ENCODE results near the gene PLEKHJ1. TPM values are rescaled to one million over a fixed set of nuclear protein-coding genes. Genes with fewer than 3 reads are reported as not detected.

PLEKHJ1 gene
- total and polyA plus RNA-seq, 2 of the 13 experiments (the other 11 are each of a cell fraction or from before 2014, with no cell fraction given) = 70.5 to 130 TPM

DNA sequence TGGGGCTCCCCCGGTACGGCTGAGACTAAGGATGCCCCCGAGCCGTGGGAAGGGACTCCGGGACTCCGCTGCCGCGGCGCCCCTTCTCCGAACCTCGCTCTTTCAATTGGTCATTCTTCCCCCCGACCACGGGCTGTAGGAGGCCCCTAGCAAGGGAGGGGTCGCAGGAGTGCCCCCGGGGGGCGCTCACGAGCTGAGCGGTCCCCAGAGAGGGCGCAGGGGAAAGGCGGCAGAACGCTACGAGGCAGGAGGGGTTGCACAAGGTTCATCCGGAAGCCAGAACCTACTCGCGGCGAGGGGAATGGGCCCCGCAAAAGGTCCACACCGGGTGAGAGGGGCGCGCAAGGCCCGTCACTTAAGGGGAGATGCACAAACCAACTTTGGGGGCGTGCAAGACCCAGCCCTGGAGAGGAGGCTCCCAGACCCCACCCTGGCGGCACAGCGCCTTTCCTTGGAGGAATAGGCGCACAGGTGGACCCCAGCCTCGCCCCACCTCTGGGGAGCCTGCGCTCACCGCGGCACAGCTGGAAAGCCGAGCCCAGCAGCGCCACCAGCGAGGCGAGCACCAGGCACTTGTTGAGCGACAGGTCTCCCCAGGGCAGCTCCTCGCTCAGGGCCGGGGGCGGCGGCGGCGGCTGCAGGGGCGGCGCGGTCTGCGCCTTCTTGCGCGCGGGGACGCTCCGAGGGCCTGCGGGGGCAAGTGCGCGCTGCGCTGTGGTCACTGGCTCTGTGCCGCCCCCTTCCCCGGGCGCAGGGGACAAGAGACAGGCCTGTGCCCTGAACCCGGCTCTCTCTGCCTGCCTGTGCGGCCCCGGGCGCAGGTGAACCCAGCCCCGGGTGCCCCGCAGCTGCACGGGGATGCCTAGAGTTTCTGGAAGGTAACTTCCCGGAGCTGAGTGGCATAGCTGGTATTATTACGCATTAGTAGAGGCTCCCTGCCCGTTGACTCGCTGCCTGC, 17.3 kb upstream of the PLEKHJ1 start (continued):
- TF ChIP-seq, protein P1, sequence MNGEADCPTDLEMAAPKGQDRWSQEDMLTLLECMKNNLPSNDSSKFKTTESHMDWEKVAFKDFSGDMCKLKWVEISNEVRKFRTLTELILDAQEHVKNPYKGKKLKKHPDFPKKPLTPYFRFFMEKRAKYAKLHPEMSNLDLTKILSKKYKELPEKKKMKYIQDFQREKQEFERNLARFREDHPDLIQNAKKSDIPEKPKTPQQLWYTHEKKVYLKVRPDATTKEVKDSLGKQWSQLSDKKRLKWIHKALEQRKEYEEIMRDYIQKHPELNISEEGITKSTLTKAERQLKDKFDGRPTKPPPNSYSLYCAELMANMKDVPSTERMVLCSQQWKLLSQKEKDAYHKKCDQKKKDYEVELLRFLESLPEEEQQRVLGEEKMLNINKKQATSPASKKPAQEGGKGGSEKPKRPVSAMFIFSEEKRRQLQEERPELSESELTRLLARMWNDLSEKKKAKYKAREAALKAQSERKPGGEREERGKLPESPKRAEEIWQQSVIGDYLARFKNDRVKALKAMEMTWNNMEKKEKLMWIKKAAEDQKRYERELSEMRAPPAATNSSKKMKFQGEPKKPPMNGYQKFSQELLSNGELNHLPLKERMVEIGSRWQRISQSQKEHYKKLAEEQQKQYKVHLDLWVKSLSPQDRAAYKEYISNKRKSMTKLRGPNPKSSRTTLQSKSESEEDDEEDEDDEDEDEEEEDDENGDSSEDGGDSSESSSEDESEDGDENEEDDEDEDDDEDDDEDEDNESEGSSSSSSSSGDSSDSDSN (CRISPR knock-in tag; IDR thresholded peaks at IDR 0.05) = peak; percentile 40; the same call in 1 of the 2 replicates
- TF ChIP-seq, protein P2, sequence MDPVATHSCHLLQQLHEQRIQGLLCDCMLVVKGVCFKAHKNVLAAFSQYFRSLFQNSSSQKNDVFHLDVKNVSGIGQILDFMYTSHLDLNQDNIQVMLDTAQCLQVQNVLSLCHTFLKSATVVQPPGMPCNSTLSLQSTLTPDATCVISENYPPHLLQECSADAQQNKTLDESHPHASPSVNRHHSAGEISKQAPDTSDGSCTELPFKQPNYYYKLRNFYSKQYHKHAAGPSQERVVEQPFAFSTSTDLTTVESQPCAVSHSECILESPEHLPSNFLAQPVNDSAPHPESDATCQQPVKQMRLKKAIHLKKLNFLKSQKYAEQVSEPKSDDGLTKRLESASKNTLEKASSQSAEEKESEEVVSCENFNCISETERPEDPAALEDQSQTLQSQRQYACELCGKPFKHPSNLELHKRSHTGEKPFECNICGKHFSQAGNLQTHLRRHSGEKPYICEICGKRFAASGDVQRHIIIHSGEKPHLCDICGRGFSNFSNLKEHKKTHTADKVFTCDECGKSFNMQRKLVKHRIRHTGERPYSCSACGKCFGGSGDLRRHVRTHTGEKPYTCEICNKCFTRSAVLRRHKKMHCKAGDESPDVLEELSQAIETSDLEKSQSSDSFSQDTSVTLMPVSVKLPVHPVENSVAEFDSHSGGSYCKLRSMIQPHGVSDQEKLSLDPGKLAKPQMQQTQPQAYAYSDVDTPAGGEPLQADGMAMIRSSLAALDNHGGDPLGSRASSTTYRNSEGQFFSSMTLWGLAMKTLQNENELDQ (CRISPR knock-in tag; IDR thresholded peaks at IDR 0.05; ENCODE audit: borderline replicate concordance) = no peak
- TF ChIP-seq MEIS2 (CRISPR knock-in tag; IDR thresholded peaks at IDR 0.05) (no peak), IKZF5 (CRISPR knock-in tag; IDR thresholded peaks at IDR 0.05) (0 out of 2 replicates have a peak, but pooled peaks have one; percentile 25), ZNF317 (CRISPR knock-in tag; IDR thresholded peaks at IDR 0.05) (0 out of 2 replicates have a peak, but pooled peaks have one; percentile 52), ZNF205 (CRISPR knock-in tag; IDR thresholded peaks at IDR 0.05) (peak; percentile 95), CBX5 (CRISPR knock-in tag; IDR thresholded peaks at IDR 0.05; ENCODE audit: borderline replicate concordance) (peak; percentile 35; the same call in 1 of the 2 replicates), ATF7-NPFF (CRISPR knock-in tag; IDR thresholded peaks at IDR 0.05; ENCODE audit: low read depth) (peak; percentile 66; the same call in 1 of the 2 replicates), GATAD2A (CRISPR knock-in tag; IDR thresholded peaks at IDR 0.05) (peak; percentile 52; the same call in 1 of the 2 replicates), ZNF280D (CRISPR knock-in tag; IDR thresholded peaks at IDR 0.05) (no peak), NFKB2 (CRISPR knock-in tag; IDR thresholded peaks at IDR 0.05; ENCODE audit: borderline replicate concordance) (peak; percentile 42; the same call in 1 of the 2 replicates), ZNF33A (CRISPR knock-in tag; IDR thresholded peaks at IDR 0.05; ENCODE audit: borderline replicate concordance) (no peak), EEA1 (CRISPR knock-in tag; IDR thresholded peaks at IDR 0.05; ENCODE audit: borderline replicate concordance) (no peak)
- TF ChIP-seq, protein P3, sequence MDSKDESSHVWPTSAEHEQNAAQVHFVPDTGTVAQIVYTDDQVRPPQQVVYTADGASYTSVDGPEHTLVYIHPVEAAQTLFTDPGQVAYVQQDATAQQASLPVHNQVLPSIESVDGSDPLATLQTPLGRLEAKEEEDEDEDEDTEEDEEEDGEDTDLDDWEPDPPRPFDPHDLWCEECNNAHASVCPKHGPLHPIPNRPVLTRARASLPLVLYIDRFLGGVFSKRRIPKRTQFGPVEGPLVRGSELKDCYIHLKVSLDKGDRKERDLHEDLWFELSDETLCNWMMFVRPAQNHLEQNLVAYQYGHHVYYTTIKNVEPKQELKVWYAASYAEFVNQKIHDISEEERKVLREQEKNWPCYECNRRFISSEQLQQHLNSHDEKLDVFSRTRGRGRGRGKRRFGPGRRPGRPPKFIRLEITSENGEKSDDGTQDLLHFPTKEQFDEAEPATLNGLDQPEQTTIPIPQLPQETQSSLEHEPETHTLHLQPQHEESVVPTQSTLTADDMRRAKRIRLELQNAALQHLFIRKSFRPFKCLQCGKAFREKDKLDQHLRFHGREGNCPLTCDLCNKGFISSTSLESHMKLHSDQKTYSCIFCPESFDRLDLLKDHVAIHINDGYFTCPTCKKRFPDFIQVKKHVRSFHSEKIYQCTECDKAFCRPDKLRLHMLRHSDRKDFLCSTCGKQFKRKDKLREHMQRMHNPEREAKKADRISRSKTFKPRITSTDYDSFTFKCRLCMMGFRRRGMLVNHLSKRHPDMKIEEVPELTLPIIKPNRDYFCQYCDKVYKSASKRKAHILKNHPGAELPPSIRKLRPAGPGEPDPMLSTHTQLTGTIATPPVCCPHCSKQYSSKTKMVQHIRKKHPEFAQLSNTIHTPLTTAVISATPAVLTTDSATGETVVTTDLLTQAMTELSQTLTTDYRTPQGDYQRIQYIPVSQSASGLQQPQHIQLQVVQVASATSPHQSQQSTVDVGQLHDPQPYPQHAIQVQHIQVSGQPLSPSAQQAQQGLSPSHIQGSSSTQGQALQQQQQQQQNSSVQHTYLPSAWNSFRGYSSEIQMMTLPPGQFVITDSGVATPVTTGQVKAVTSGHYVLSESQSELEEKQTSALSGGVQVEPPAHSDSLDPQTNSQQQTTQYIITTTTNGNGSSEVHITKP (CRISPR knock-in tag; IDR thresholded peaks at IDR 0.05; ENCODE audit: low read depth) = peak; percentile 45; the same call in 1 of the 2 replicates
